Measurements from ENCODE around the gene ABCB8.
A peak's percentile ranks its signal among the peaks of the same experiment; 100 is the strongest.

Gene ABCB8

GRCh38 chr7:151028131-151028947 lies at the start of gene ABCB8:
Gene ABCB8, plus strand, starts transcription at chr7:151028450. Its CDS starts 66 bp downstream, at chr7:151028516.
- DNase-seq (ENCODE audit: low read depth) = peak; percentile 94
- H3K4me3 ChIP-seq (ENCODE audit: low read depth, low read length) = peak within 1 kb of the TSS; percentile 71

GRCh38 chr7:150979713-150980390 lies 48.4 kb upstream of the ABCB8 start:
- H3K4me3 ChIP-seq (ENCODE audit: low read depth, low read length) = no peak overlapping the region
- no peak for DNase-seq (ENCODE audit: low read depth)

DNA sequence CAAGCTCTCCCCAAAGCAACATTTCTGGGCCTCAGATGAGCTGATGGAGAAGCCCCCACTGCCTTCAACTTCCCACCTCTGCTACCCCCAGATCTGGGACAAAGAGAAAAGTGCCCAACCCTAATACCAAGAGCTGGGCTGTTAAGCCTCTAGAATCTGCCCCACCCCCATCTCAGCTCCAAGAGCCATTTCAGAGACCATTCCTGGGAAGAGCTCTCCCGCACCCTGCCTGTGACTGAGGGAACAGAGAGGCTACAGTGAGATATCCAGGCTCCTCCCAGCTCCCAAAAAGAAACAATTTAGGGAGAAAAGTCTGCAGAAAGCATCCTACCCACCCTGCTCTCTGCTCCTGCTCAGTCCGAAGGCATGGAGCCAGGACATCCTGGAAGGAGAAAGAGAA lies 47.6 kb upstream of the ABCB8 start:
- no peak for DNase-seq (ENCODE audit: low read depth)
- H3K4me3 ChIP-seq (ENCODE audit: low read depth, low read length) = no peak overlapping the region

- no peak for DNase-seq (ENCODE audit: low read depth)
- H3K4me3 ChIP-seq (ENCODE audit: low read depth, low read length) = no peak overlapping the region
Measured at GRCh38 chr7:150981644-150982043, 46.6 kb upstream of the ABCB8 start.

DNA sequence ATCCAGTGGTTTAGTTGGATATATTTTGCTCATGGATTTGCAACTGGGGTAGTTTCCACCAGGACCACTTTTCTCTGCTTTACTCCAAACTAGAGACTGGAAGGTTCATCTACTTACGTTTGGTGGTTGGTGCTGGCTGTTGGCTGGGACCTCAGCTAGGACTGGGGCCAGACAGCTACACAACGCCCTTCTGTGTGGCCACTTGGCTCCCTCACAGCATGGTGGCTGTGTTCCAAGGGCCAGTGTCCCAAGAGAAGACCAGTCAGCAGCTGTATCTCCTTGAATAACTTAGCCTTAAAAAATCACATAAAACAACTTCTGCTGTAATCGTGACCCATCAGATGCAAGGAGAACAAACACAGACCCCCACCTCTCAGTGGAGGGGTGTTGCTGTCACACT lies 45.9 kb upstream of the ABCB8 start:
- DNase-seq (ENCODE audit: low read depth) = no peak
- no peak overlapping the region for H3K4me3 ChIP-seq (ENCODE audit: low read depth, low read length)

DNA sequence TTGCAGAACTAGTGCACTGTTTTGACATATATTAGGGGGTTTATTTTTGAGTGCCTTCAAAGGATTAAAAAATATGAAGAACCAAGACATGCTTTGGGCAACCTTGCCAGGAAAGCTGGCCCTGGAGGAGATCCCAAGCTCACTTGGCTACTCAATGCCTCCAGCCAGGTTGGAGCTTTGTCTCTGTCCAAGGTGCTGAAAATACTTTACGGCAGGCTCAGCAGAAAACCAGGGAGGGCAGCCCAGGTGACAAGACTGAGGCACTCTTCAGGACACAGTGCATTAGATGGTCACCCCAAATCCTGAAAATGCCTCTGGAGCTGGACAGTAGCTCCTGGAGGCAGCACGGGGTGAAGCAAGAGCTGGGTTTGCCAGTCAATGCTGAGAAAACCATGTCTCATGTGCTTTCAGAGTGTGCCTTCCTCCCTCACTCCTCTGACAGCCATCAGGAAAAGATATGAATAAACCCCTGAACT lies 44.3 kb upstream of the ABCB8 start:
- no peak for DNase-seq (ENCODE audit: low read depth)
- no peak overlapping the region for H3K4me3 ChIP-seq (ENCODE audit: low read depth, low read length)

- no peak for DNase-seq (ENCODE audit: low read depth)
- no peak overlapping the region for H3K4me3 ChIP-seq (ENCODE audit: low read depth, low read length)
Measured at GRCh38 chr7:150986099-150986512, 42.1 kb upstream of the ABCB8 start.

GRCh38 chr7:150986556-150986955 lies 41.7 kb upstream of the ABCB8 start:
- DNase-seq (ENCODE audit: low read depth) = no peak
- H3K4me3 ChIP-seq (ENCODE audit: low read depth, low read length) = no peak overlapping the region

- no peak for DNase-seq (ENCODE audit: low read depth)
- H3K4me3 ChIP-seq (ENCODE audit: low read depth, low read length) = peak overlapping the region; percentile 3
Measured at GRCh38 chr7:150988230-150989226, 39.7 kb upstream of the ABCB8 start.

- no peak for DNase-seq (ENCODE audit: low read depth)
Measured at GRCh38 chr7:150989456-150989855, 38.8 kb upstream of the ABCB8 start.

DNA sequence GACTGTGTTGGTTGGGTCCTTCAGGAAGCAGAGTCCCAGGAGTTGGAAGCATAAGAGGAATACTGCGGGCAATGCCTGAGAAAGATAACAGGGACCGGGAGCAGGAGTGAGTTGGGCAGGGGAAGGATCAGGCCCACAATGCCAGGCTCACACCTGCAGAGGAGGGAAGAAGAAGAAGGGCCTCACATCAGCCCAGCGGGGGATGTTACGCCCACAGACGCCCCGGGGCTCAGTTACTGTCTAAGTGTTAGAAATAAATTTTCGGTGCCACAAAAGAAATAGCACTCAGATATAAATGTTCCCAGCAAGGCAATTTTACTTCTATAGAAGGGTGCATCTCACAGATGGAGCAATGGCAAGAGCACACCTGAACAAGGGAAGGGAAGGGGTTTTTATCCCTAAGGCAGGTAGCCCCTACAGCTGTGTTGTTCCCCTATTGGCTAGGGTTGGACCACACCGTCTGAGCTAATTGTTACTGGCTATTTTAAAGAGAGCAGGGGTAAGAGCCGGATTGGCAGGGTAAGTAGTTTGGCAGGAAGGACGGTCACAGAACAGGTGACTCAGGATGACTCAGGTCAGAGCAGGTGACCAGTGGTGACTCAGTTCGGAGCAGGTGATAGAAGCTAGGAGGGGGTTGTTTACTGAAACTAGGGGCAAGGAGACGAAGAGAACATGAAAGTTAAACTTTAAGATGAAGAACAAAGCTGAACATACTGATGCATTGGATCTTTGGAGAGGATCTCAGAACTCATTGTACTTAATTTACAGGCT lies 37.6 kb upstream of the ABCB8 start, which contains the start of gene NOS3:
NOS3 (plus strand) TSS at position 602 of the 771 bp plus-strand sequence. CDS start 2,787 bp downstream, outside the sequence.
- no peak for DNase-seq (ENCODE audit: low read depth)
- no peak within 1 kb of the TSS for H3K4me3 ChIP-seq (ENCODE audit: low read depth, low read length)

More at GRCh38 chr7:150989456-150989855, 38.8 kb upstream of the ABCB8 start:
- H3K4me3 ChIP-seq (ENCODE audit: low read depth, low read length) = no peak overlapping the region

GRCh38 chr7:150992051-150992640 lies 36.1 kb upstream of the ABCB8 start:
- DNase-seq (ENCODE audit: low read depth) = no peak
- H3K4me3 ChIP-seq (ENCODE audit: low read depth, low read length) = no peak overlapping the region

DNA sequence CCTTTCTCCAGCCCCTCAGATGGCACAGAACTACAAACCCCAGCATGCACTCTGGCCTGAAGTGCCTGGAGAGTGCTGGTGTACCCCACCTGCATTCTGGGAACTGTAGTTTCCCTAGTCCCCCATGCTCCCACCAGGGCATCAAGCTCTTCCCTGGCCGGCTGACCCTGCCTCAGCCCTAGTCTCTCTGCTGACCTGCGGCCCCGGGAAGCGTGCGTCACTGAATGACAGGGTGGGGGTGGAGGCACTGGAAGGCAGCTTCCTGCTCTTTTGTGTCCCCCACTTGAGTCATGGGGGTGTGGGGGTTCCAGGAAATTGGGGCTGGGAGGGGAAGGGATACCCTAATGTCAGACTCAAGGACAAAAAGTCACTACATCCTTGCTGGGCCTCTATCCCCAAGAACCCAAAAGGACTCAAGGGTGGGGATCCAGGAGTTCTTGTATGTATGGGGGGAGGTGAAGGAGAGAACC lies 35.4 kb upstream of the ABCB8 start:
- DNase-seq (ENCODE audit: low read depth) = no peak
- H3K4me3 ChIP-seq (ENCODE audit: low read depth, low read length) = no peak overlapping the region

DNA sequence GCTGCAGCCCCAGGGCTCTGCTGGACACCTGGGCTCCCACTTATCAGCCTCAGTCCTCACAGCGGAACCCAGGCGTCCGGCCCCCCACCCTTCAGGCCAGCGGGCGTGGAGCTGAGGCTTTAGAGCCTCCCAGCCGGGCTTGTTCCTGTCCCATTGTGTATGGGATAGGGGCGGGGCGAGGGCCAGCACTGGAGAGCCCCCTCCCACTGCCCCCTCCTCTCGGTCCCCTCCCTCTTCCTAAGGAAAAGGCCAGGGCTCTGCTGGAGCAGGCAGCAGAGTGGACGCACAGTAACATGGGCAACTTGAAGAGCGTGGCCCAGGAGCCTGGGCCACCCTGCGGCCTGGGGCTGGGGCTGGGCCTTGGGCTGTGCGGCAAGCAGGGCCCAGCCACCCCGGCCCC lies 34.7 kb upstream of the ABCB8 start:
- no peak for DNase-seq (ENCODE audit: low read depth)
- no peak overlapping the region for H3K4me3 ChIP-seq (ENCODE audit: low read depth, low read length)

DNA sequence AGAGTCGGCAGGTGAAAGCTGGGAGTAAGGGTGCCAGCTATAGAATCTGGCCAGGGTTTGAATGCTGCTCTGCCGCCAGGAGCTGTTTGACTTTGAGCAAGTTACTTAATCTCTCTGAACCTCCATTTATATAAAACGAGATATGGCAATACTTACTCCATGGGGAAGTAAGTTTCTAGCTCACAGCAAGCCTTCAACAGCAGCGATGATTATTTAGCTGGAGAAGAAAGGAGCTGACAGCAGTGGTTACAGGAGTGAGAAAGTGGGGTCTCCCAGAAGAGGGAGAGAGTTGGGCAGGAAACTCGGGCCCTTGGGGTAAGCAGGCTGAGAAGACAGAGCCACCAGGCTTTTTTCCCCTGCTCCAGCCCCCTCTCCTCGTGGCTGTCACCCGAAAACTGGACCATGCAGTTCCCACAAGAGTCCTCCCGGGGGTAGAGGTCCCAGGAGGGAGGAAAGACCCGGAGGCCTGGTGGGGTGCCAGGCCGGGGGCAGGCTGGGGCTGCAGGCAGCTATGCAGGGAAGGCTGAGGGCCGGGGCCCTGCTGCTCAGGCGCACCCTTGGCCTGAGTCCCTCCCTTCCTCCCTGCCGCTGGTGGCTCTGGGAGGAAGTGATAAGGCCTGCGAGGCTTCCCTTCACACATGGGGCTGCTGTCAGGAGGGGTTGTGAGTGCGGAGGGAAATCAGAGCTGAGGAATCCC lies 34.0 kb upstream of the ABCB8 start:
- no peak overlapping the region for H3K4me3 ChIP-seq (ENCODE audit: low read depth, low read length)
- no peak for DNase-seq (ENCODE audit: low read depth)

GRCh38 chr7:150994838-150995510 lies 33.3 kb upstream of the ABCB8 start:
- no peak overlapping the region for H3K4me3 ChIP-seq (ENCODE audit: low read depth, low read length)
- no peak for DNase-seq (ENCODE audit: low read depth)

DNA sequence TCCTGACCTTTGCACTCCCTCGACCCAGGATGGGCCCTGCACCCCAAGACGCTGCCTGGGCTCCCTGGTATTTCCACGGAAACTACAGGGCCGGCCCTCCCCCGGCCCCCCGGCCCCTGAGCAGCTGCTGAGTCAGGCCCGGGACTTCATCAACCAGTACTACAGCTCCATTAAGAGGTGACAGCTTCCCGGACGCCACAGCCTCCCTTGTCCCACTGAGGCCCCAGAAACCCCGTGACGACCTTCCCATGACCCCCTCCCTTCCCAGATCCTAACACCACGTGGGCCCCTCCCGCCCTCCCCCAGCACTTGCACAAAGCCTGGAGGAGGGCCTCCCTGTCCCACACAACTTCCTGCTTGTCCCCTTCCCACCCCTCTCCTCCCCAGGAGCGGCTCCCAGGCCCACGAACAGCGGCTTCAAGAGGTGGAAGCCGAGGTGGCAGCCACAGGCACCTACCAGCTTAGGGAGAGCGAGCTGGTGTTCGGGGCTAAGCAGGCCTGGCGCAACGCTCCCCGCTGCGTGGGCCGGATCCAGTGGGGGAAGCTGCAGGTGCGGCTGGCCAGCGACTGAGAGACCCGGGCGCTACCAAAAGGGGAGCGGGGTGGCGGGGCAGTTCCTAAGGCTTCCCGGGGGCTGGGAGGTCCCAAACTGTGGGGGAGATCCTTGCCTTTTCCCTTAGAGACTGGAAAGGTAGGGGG lies 31.7 kb upstream of the ABCB8 start:
- DNase-seq (ENCODE audit: low read depth) = no peak
- H3K4me3 ChIP-seq (ENCODE audit: low read depth, low read length) = no peak overlapping the region
